Subcutaneous abdominal adipose tissue (tissue), 5 donors: ENCODE results near the gene GP1BA.

ENCODE experiments used
- H3K27ac ChIP-seq: one replicate; pipeline ENCODE4 v1.7.0; 2013; ENCODE audit warnings: low read depth, mild to moderate bottlenecking, inconsistent platforms, low read length, moderate library complexity
- H3K27me3 ChIP-seq, 5 donors: one replicate each; pipeline ENCODE4 v1.7.0; 2013; ENCODE audit warnings: low read length in 5 of 5, inconsistent platforms in 1 of 5; ENCODE audit not compliant: control insufficient read depth in 5 of 5, insufficient read depth in 4 of 5
- H3K36me3 ChIP-seq, 5 donors: one replicate each; pipeline ENCODE4 v1.7.0; 2013; ENCODE audit warnings: low read length in 5 of 5; ENCODE audit not compliant: control insufficient read depth in 5 of 5, insufficient read depth in 5 of 5
- H3K4me1 ChIP-seq, 5 donors: one replicate each; pipeline ENCODE4 v1.7.0; 2013; ENCODE audit warnings: low read length in 5 of 5, mild to moderate bottlenecking in 3 of 5, moderate library complexity in 1 of 5; ENCODE audit not compliant: control insufficient read depth in 5 of 5, insufficient read depth in 5 of 5
- H3K4me3 ChIP-seq, 5 donors: one replicate each; pipeline ENCODE4 v1.7.0; 2013; ENCODE audit warnings: low read length in 5 of 5, low read depth in 1 of 5
- H3K9ac ChIP-seq, 5 donors: one replicate each; pipeline ENCODE4 v1.7.0; 2013; ENCODE audit warnings: low read length in 5 of 5, mild to moderate bottlenecking in 4 of 5, moderate library complexity in 3 of 5
- H3K9me3 ChIP-seq, 5 donors: one replicate each; pipeline ENCODE4 v1.7.0; 2013; ENCODE audit warnings: low read length in 5 of 5; ENCODE audit not compliant: control insufficient read depth in 5 of 5
- donor health status: healthy.
- donor health status: healthy.
- donor health status: healthy.
- donor health status: healthy.
- donor health status: healthy.

Gene GP1BA

GRCh38 chr17:4948931-4949320 is 16.8 kb downstream of the GP1BA start:
- peak overlapping the region; percentile 79 to 99 (median 89) for H3K4me3 ChIP-seq
- peak overlapping the region in 4 of 5 donors; percentile 76 to 80 (median 78) for H3K9ac ChIP-seq
- H3K27ac ChIP-seq: peak overlapping the region; percentile 96
- H3K27me3 ChIP-seq: no peaks in the 10 kb centered on the region
- H3K36me3 ChIP-seq: peaks cover 0 to 27% (median 25%) of the 10 kb centered on the region in 5 donors
- peaks cover 3 to 58% (median 49%) of the 10 kb centered on the region in 5 donors for H3K4me1 ChIP-seq
- H3K9me3 ChIP-seq: no peaks in the 10 kb centered on the region

DNA sequence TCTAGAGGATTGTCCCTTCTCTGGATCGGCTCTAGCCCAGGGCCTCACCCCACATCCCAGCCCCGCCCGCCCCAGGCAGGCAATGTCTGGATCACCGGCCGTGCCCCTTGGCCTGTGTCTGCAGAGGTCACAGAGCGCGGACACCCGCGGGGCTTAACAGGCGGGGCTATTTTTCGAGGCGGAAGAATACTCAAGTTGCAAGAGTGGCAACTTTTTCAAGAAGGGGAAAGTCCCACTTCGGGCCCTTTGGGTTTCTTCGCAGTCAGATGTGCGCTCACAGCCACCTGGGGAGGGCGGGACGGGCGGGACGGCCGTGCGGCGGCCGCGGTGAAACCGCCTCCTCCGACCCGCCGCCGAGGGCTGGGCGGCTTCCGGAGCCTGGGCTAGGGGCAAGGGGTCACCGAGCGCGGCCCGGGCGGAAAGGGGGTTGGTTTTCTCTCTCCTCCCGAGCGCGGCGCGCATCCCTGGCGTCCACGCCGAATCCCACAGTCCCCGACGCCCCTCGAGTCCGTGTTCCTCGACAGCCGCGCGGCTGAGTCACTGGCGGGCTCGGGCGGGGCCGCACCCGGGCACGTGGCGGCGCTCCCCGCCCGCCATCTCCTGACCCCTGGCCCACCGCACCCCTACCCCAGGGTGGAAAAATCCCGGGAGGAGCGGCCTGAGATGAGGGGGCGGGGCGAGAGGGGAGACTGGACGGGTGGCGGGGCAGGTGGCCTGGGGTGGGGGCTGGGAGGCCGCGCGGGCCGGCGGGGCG is 17.4 kb downstream of the GP1BA start:
- no peaks in the 10 kb centered on the region for H3K27me3 ChIP-seq
- peak overlapping the region in 4 of 5 donors; percentile 76 to 80 (median 78) for H3K9ac ChIP-seq

DNA sequence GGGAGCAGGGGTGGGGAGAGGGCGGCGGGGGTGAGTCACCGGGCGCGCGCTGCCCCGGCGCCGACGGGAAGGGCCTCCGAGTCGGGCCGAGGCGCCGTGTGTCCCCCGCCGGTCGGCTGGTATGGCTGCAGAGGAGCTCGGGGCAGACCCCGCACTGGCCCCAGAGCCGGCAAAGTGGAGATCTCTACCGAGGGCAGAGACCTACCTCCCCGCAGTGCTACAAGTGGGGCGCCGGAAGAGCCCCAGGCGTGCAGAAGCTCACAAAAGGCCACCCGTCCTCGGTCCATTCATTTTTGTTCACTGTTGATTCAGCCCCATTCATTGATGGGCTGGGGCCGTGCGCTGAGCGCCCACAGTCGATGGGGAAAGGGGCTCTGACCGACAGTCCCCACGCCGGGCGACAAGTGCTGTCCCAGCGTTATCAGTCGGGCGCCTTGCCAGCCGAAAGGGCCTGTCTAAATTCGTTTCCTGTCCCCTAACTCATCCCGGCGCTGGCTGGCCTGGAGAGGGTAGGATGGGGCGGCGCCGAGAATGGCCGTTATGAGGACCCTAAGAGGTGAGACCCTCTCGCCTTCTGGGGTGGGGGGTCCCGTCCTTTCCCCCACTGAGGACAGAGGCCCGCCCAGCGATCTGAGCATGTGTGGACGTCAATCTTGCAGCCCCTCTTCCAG is 18.1 kb downstream of the GP1BA start:
- Histone ChIP-seq H3K27me3 (no peaks in the 10 kb centered on the region), H3K9me3 (no peaks in the 10 kb centered on the region), H3K4me1 (peaks cover 5 to 52% (median 43%) of the 10 kb centered on the region in 5 donors), H3K36me3 (peaks cover 0 to 15% (median 13%) of the 10 kb centered on the region in 5 donors), H3K4me3 (peak overlapping the region in 4 of 5 donors; percentile 30 to 58 (median 49)), H3K27ac (peak overlapping the region; percentile 96), H3K9ac (peak overlapping the region in 4 of 5 donors; percentile 75 to 82 (median 82))

More for the DNA sequence above, 17.4 kb downstream of the GP1BA start:
- Histone ChIP-seq H3K9me3 (no peaks in the 10 kb centered on the region), H3K36me3 (peaks cover 0 to 22% (median 20%) of the 10 kb centered on the region in 5 donors), H3K4me3 (peak overlapping the region; percentile 48 to 99 (median 89)), H3K4me1 (peaks cover 5 to 60% (median 50%) of the 10 kb centered on the region in 5 donors), H3K27ac (peak overlapping the region; percentile 96)

DNA sequence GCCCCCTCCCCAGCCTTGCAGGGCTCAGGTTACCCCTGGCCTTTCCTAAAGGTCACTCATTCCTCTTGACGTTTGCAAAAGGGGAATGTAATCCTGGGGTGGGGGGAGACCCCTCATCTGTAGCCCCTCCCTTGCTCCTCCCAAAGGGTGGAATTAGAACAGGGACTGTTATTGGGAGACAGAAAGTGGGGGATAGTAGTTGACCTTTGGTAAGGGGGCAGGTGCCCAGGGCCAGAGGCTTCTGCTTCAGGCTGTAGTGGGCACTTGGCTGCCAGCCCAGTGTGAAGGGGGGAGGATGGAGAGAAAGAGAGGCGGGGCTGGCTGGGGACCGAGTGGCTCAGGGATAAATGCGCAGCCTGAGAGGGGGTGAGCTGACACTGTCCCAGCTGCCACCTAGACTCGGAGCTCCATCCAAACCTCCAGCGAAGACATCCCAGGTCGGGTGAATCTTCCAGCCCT is 18.7 kb downstream of the GP1BA start, which contains the start of gene ENO3:
Gene ENO3, plus strand, starts transcription at position 374 of the 459 bp plus-strand sequence. CDS start 711 bp downstream, outside the sequence.
- Histone ChIP-seq H3K36me3 (peaks cover 0 to 10% (median 7%) of the 10 kb centered on the region in 5 donors), H3K9ac (peak within 1 kb of the TSS in 4 of 5 donors; percentile 75 to 82 (median 82)), H3K27me3 (no peaks in the 10 kb centered on the region), H3K9me3 (no peaks in the 10 kb centered on the region), H3K4me3 (peak within 1 kb of the TSS in 4 of 5 donors; percentile 30 to 58 (median 49)), H3K27ac (peak within 1 kb of the TSS; percentile 96), H3K4me1 (peaks cover 5 to 47% (median 37%) of the 10 kb centered on the region in 5 donors)

GRCh38 chr17:4951486-4951885 is 19.4 kb downstream of the GP1BA start:
- H3K4me3 ChIP-seq: no peak overlapping the region
- no peak overlapping the region for H3K27ac ChIP-seq
- peaks cover 2 to 40% (median 30%) of the 10 kb centered on the region in 5 donors for H3K4me1 ChIP-seq
- H3K9me3 ChIP-seq: no peaks in the 10 kb centered on the region
- H3K27me3 ChIP-seq: no peaks in the 10 kb centered on the region
- H3K36me3 ChIP-seq: peaks cover 0 to 4% (median 2%) of the 10 kb centered on the region in 5 donors
- H3K9ac ChIP-seq: no peak overlapping the region

DNA sequence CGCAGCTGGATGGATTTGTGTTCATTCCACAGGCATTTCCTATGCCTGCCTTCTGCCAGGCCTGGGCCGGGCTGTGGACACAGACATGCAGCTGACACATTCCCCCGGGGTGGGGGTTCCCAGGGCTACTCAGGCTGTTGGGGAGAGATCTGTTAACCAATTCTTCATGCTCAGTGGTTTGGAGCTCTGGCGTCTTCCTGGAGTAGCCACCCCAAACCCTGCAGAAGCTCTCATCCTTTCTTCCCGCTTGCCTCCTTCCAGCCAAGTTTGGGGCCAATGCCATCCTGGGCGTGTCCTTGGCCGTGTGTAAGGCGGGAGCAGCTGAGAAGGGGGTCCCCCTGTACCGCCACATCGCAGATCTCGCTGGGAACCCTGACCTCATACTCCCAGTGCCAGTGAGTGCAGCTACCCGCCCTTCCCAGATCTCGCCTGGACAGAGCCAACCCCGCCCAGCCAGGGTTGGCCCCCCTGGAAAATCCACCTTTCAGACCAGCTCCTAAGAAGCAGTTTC is 21.4 kb downstream of the GP1BA start:
- H3K4me1 ChIP-seq: peaks cover 2 to 31% (median 23%) of the 10 kb centered on the region in 5 donors
- H3K27me3 ChIP-seq: no peaks in the 10 kb centered on the region
- no peaks in the 10 kb centered on the region for H3K9me3 ChIP-seq
- H3K9ac ChIP-seq: peak overlapping the region in 1 of 5 donors; percentile 56
- H3K4me3 ChIP-seq: no peak overlapping the region
- H3K27ac ChIP-seq: peak overlapping the region; percentile 63
- H3K36me3 ChIP-seq: peaks cover 0 to 12% (median 5%) of the 10 kb centered on the region in 5 donors

DNA sequence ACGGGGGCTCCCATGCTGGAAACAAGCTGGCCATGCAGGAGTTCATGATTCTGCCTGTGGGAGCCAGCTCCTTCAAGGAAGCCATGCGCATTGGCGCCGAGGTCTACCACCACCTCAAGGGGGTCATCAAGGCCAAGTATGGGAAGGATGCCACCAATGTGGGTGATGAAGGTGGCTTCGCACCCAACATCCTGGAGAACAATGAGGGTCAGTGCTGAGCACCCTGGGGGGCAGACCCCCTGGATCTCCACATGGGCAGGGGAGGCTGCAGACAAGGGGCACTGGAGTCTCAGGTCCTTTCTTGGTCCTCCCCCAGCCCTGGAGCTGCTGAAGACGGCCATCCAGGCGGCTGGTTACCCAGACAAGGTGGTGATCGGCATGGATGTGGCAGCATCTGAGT is 23.0 kb downstream of the GP1BA start:
- Histone ChIP-seq H3K4me1 (peaks cover 2 to 27% (median 22%) of the 10 kb centered on the region in 5 donors), H3K27me3 (no peaks in the 10 kb centered on the region), H3K4me3 (no peak overlapping the region), H3K36me3 (peaks cover 0 to 25% (median 19%) of the 10 kb centered on the region in 5 donors), H3K9ac (no peak overlapping the region), H3K9me3 (no peaks in the 10 kb centered on the region), H3K27ac (no peak overlapping the region)

GRCh38 chr17:4956493-4957061 is 24.5 kb downstream of the GP1BA start:
- H3K9ac ChIP-seq: no peak overlapping the region
- H3K27me3 ChIP-seq: no peaks in the 10 kb centered on the region
- no peaks in the 10 kb centered on the region for H3K9me3 ChIP-seq
- H3K4me1 ChIP-seq: peaks cover 2 to 17% (median 14%) of the 10 kb centered on the region in 5 donors
- H3K4me3 ChIP-seq: no peak overlapping the region
- H3K36me3 ChIP-seq: peaks cover 0 to 34% (median 27%) of the 10 kb centered on the region in 5 donors
- H3K27ac ChIP-seq: no peak overlapping the region

- Histone ChIP-seq H3K9ac (no peak overlapping the region), H3K4me3 (no peak overlapping the region), H3K27me3 (no peaks in the 10 kb centered on the region), H3K27ac (no peak overlapping the region), H3K36me3 (peaks cover 0 to 34% (median 27%) of the 10 kb centered on the region in 5 donors), H3K4me1 (peaks cover 2 to 14% (median 9%) of the 10 kb centered on the region in 5 donors), H3K9me3 (no peaks in the 10 kb centered on the region)
Observed at GRCh38 chr17:4958102-4958501, 26.0 kb downstream of the GP1BA start.
